ENCODE results near the gene TBXAS1. TPM values are rescaled to one million over a fixed set of nuclear protein-coding genes. Genes with fewer than 3 reads are reported as not detected.

TBXAS1 gene
- total and polyA plus RNA-seq, 2 of the 8 experiments (the other 6 are each of a cell fraction or from before 2014, with no cell fraction given) = 0.86 to 2.1 TPM

DNA sequence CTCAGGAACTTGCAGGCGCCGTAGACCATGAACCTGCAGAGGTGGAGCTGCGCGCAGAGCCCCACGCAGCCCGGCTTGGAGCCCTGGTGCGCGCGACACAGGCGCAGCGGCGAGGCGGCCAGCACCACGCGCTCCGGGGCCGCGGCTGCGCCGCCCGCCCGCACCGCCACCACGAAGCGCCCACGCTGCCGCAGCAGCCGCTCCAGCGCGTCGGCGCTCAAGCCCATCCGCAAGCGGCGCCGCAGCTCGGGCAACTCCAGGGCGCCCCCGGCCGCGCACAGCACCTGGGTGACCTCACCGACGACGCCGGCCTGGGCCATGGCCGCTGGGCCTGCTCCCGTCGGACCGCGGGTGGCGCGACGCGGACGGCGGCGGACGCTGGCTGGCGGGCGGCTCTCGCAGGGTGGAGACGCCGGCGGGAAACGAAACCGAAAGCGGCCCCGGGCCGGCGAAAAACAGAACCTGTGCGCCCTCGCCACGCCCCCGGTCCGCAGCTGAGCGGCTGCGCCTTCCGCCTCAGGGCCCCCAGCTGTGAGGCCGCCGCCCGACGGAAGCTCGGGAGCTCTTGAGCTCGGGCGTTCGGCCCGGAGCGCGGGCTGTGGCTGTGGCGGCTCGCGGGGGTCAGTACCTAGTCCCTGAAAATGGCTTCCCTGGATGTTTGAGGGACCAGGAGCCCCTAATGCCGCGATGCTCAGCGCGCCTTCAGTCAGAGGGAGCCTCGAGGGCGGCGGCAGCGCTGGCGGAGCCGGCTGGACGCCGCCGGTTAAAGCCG, 233.7 kb downstream of the TBXAS1 start, which contains the start of gene PARP12 (continued):
- TF ChIP-seq, protein P1, sequence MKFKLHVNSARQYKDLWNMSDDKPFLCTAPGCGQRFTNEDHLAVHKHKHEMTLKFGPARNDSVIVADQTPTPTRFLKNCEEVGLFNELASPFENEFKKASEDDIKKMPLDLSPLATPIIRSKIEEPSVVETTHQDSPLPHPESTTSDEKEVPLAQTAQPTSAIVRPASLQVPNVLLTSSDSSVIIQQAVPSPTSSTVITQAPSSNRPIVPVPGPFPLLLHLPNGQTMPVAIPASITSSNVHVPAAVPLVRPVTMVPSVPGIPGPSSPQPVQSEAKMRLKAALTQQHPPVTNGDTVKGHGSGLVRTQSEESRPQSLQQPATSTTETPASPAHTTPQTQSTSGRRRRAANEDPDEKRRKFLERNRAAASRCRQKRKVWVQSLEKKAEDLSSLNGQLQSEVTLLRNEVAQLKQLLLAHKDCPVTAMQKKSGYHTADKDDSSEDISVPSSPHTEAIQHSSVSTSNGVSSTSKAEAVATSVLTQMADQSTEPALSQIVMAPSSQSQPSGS (IDR thresholded peaks at IDR 0.05; ENCODE audit: low read length) = no peak
- TF ChIP-seq, protein P2, sequence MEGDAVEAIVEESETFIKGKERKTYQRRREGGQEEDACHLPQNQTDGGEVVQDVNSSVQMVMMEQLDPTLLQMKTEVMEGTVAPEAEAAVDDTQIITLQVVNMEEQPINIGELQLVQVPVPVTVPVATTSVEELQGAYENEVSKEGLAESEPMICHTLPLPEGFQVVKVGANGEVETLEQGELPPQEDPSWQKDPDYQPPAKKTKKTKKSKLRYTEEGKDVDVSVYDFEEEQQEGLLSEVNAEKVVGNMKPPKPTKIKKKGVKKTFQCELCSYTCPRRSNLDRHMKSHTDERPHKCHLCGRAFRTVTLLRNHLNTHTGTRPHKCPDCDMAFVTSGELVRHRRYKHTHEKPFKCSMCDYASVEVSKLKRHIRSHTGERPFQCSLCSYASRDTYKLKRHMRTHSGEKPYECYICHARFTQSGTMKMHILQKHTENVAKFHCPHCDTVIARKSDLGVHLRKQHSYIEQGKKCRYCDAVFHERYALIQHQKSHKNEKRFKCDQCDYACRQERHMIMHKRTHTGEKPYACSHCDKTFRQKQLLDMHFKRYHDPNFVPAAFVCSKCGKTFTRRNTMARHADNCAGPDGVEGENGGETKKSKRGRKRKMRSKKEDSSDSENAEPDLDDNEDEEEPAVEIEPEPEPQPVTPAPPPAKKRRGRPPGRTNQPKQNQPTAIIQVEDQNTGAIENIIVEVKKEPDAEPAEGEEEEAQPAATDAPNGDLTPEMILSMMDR (IDR thresholded peaks at IDR 0.05; ENCODE audit: control extremely low read depth in 1 of 3, insufficient read depth in 1 of 3, low read depth in 1 of 3, low read length in 3 of 3) = no peak
- TF ChIP-seq NANOG (IDR thresholded peaks at IDR 0.05; ENCODE audit: insufficient read depth, low read depth, low read length, poor library complexity, severe bottlenecking) (no peak), RXRA (IDR thresholded peaks at IDR 0.05; ENCODE audit: insufficient read depth, low read depth, low read length) (no peak), RBBP5 (IDR thresholded peaks at IDR 0.05; ENCODE audit: borderline replicate concordance, low read depth, low read length) (peak; percentile 95), CHD2 (IDR thresholded peaks at IDR 0.05; ENCODE audit: low read length) (no peak), MAFK (IDR thresholded peaks at IDR 0.05; ENCODE audit: low read depth, low read length) (no peak), ASH2L (IDR thresholded peaks at IDR 0.05; ENCODE audit: low read length) (peak; percentile 95), PHF8 (conservative IDR thresholded peaks at IDR 0.05; ENCODE audit: low read depth, low read length) (peak; percentile 59), TAF1 (IDR thresholded peaks at IDR 0.05; ENCODE audit: low read depth, low read length) (peak; percentile 59), SRF (IDR thresholded peaks at IDR 0.05; ENCODE audit: low read depth, low read length) (no peak), SP2 (IDR thresholded peaks at IDR 0.05; ENCODE audit: low read length) (no peak), SIN3A (conservative IDR thresholded peaks at IDR 0.05 in 1 of 2, IDR thresholded peaks at IDR 0.05 in 1 of 2; ENCODE audit: low read depth in 1 of 2, low read length in 2 of 2) (no peak), TCF12 (IDR thresholded peaks at IDR 0.05; ENCODE audit: low read depth, low read length) (no peak), TBP (IDR thresholded peaks at IDR 0.05; ENCODE audit: low read depth, low read length) (no peak)
- TF ChIP-seq, protein P3, sequence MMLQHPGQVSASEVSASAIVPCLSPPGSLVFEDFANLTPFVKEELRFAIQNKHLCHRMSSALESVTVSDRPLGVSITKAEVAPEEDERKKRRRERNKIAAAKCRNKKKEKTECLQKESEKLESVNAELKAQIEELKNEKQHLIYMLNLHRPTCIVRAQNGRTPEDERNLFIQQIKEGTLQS (IDR thresholded peaks at IDR 0.05; ENCODE audit: insufficient read depth, low read depth, low read length) = no peak
- TF ChIP-seq, protein P4, sequence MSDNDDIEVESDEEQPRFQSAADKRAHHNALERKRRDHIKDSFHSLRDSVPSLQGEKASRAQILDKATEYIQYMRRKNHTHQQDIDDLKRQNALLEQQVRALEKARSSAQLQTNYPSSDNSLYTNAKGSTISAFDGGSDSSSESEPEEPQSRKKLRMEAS (IDR thresholded peaks at IDR 0.05) = peak; percentile 64; the same call in 1 of the 2 replicates
- TF ChIP-seq, protein P5, sequence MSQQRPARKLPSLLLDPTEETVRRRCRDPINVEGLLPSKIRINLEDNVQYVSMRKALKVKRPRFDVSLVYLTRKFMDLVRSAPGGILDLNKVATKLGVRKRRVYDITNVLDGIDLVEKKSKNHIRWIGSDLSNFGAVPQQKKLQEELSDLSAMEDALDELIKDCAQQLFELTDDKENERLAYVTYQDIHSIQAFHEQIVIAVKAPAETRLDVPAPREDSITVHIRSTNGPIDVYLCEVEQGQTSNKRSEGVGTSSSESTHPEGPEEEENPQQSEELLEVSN (IDR thresholded peaks at IDR 0.05) = peak; percentile 63; the same call in 1 of the 2 replicates

Data from H1 (cell line).